HG03442 (cell line): ENCODE data around the gene PRELID1.
A peak's percentile ranks its signal among the peaks of the same experiment; 100 is the strongest.

ENCODE experiments used
- ATAC-seq: cut with Tn5 transposase; IDR thresholded peaks from one replicate; pipeline ENCODE4 v1.9.1; 2021; ENCODE audit warnings: mild to moderate bottlenecking, moderate library complexity; ENCODE audit not compliant: unreplicated experiment

The PRELID1 gene

GRCh38 chr5:177312649-177313181 is 9.1 kb downstream of the PRELID1 start:
- ATAC-seq: peak; percentile 24

GRCh38 chr5:177313561-177314259 is 10.1 kb downstream of the PRELID1 start:
- ATAC-seq: no peak

- no peak for ATAC-seq
Measured at GRCh38 chr5:177314376-177315342, 11.1 kb downstream of the PRELID1 start.

GRCh38 chr5:177315411-177315810 is 11.8 kb downstream of the PRELID1 start:
- ATAC-seq: no peak

- no peak for ATAC-seq
Measured at GRCh38 chr5:177316005-177316404, 12.4 kb downstream of the PRELID1 start.

- ATAC-seq: no peak
Measured at GRCh38 chr5:177317959-177318377, 14.4 kb downstream of the PRELID1 start.

- no peak for ATAC-seq
Measured at GRCh38 chr5:177319913-177320588, 16.5 kb downstream of the PRELID1 start.

- no peak for ATAC-seq
Measured at GRCh38 chr5:177320879-177321278, 17.3 kb downstream of the PRELID1 start.

- no peak for ATAC-seq
Measured at GRCh38 chr5:177325868-177326381, 22.3 kb downstream of the PRELID1 start.

- no peak for ATAC-seq
Measured at GRCh38 chr5:177327539-177328522, 24.2 kb downstream of the PRELID1 start.

- ATAC-seq: no peak
Measured at GRCh38 chr5:177328545-177329231, 25.1 kb downstream of the PRELID1 start.

GRCh38 chr5:177329883-177330282 is 26.3 kb downstream of the PRELID1 start:
- no peak for ATAC-seq

GRCh38 chr5:177330991-177331842 is 27.6 kb downstream of the PRELID1 start:
- no peak for ATAC-seq

GRCh38 chr5:177332031-177332895 is 28.7 kb downstream of the PRELID1 start:
- ATAC-seq: no peak

GRCh38 chr5:177332896-177333260 is 29.3 kb downstream of the PRELID1 start:
- ATAC-seq: no peak

- ATAC-seq: no peak
Measured at GRCh38 chr5:177333420-177334154, 30.0 kb downstream of the PRELID1 start.

GRCh38 chr5:177334155-177334551 is 30.6 kb downstream of the PRELID1 start:
- no peak for ATAC-seq
